ENCODE results near the gene PDZD2.
"Not testable (repeated sequence)": the region's sequence is repeated elsewhere in the genome, so short reads cannot be mapped to it uniquely, and the experiment has no call there.

The PDZD2 gene

GRCh38 chr5:31680528-31680927 lies 41.6 kb downstream of the PDZD2 start:
- Histone ChIP-seq H3K4me3 (ENCODE audit: severe bottlenecking) (no peak overlapping the region), H3K9me3 (ENCODE audit: severe bottlenecking) (no peaks in the 10 kb centered on the region), H3K27ac (ENCODE audit: poor library complexity, severe bottlenecking) (no peak overlapping the region), H3K27me3 (ENCODE audit: insufficient read depth, poor library complexity, severe bottlenecking) (peaks cover 10% of the 10 kb centered on the region), H3K36me3 (ENCODE audit: low read depth) (no peaks in the 10 kb centered on the region), H3K4me1 (ENCODE audit: insufficient read depth, poor library complexity, severe bottlenecking) (no peaks in the 10 kb centered on the region)
- ATAC-seq (ENCODE audit: low read depth) (no peak), DNase-seq (ENCODE audit: low spot score) (no peak)
- TF ChIP-seq CTCF (IDR thresholded peaks at IDR 0.05; ENCODE audit: poor library complexity, severe bottlenecking), result no peak

- Histone ChIP-seq H3K27me3 (ENCODE audit: insufficient read depth, poor library complexity, severe bottlenecking) (peaks cover 10% of the 10 kb centered on the region), H3K27ac (ENCODE audit: poor library complexity, severe bottlenecking) (no peak overlapping the region), H3K4me1 (ENCODE audit: insufficient read depth, poor library complexity, severe bottlenecking) (no peaks in the 10 kb centered on the region), H3K4me3 (ENCODE audit: severe bottlenecking) (no peak overlapping the region), H3K36me3 (ENCODE audit: low read depth) (no peaks in the 10 kb centered on the region), H3K9me3 (ENCODE audit: severe bottlenecking) (no peaks in the 10 kb centered on the region)
- no peak for DNase-seq (ENCODE audit: low spot score)
- ATAC-seq (ENCODE audit: low read depth), result no peak
- no peak for TF ChIP-seq CTCF (IDR thresholded peaks at IDR 0.05; ENCODE audit: poor library complexity, severe bottlenecking)
Observed at GRCh38 chr5:31682025-31682424, 43.1 kb downstream of the PDZD2 start.

GRCh38 chr5:31682851-31683250 lies 43.9 kb downstream of the PDZD2 start:
- Histone ChIP-seq H3K27me3 (ENCODE audit: insufficient read depth, poor library complexity, severe bottlenecking) (peaks cover 10% of the 10 kb centered on the region), H3K4me1 (ENCODE audit: insufficient read depth, poor library complexity, severe bottlenecking) (no peaks in the 10 kb centered on the region), H3K27ac (ENCODE audit: poor library complexity, severe bottlenecking) (no peak overlapping the region), H3K9me3 (ENCODE audit: severe bottlenecking) (no peaks in the 10 kb centered on the region), H3K36me3 (ENCODE audit: low read depth) (no peaks in the 10 kb centered on the region), H3K4me3 (ENCODE audit: severe bottlenecking) (no peak overlapping the region)
- ATAC-seq (ENCODE audit: low read depth) (no peak), DNase-seq (ENCODE audit: low spot score) (no peak)
- no peak for TF ChIP-seq CTCF (IDR thresholded peaks at IDR 0.05; ENCODE audit: poor library complexity, severe bottlenecking)

- no peak overlapping the region for H3K4me3 ChIP-seq (ENCODE audit: severe bottlenecking)
- DNase-seq (ENCODE audit: low spot score), result no peak
- H3K36me3 ChIP-seq (ENCODE audit: low read depth), result no peaks in the 10 kb centered on the region
- TF ChIP-seq CTCF (IDR thresholded peaks at IDR 0.05; ENCODE audit: poor library complexity, severe bottlenecking), result no peak
- no peaks in the 10 kb centered on the region for H3K4me1 ChIP-seq (ENCODE audit: insufficient read depth, poor library complexity, severe bottlenecking)
- H3K27me3 ChIP-seq (ENCODE audit: insufficient read depth, poor library complexity, severe bottlenecking), result no peaks in the 10 kb centered on the region
- ATAC-seq (ENCODE audit: low read depth), result no peak
- H3K9me3 ChIP-seq (ENCODE audit: severe bottlenecking), result no peaks in the 10 kb centered on the region
- H3K27ac ChIP-seq (ENCODE audit: poor library complexity, severe bottlenecking), result no peak overlapping the region
Observed at GRCh38 chr5:31688515-31689092, 49.7 kb downstream of the PDZD2 start.

GRCh38 chr5:31691408-31691807 lies 52.5 kb downstream of the PDZD2 start:
- not testable (repeated sequence) for H3K4me3 ChIP-seq (ENCODE audit: severe bottlenecking); H3K9me3 ChIP-seq (ENCODE audit: severe bottlenecking); ATAC-seq (ENCODE audit: low read depth)

More at GRCh38 chr5:31691408-31691807, 52.5 kb downstream of the PDZD2 start:
- not testable (repeated sequence) for H3K36me3 ChIP-seq (ENCODE audit: low read depth); DNase-seq (ENCODE audit: low spot score); H3K27ac ChIP-seq (ENCODE audit: poor library complexity, severe bottlenecking); H3K4me1 ChIP-seq (ENCODE audit: insufficient read depth, poor library complexity, severe bottlenecking); H3K27me3 ChIP-seq (ENCODE audit: insufficient read depth, poor library complexity, severe bottlenecking)

Measured in RWPE2 (cell line).